Endothelial cell (in vitro differentiated cells): ENCODE measurements around the gene MAP7D1. TPM values are rescaled to one million over a fixed set of nuclear protein-coding genes. Genes with fewer than 3 reads are reported as not detected.
A peak's percentile ranks its signal among the peaks of the same experiment; 100 is the strongest.

Experiments used
- DNase-seq: peaks from one replicate; pipeline ENCODE4 v3.0.0; 2021; ENCODE audit warnings: low spot score
- H3K27ac Mint-ChIP-seq: one replicate; pipeline ENCODE4 v1.8.0; 2021; ENCODE audit warnings: mixed read lengths, inconsistent platforms; ENCODE audit not compliant: unreplicated experiment
- H3K27me3 Mint-ChIP-seq: one replicate; pipeline ENCODE4 v1.8.0; 2021; ENCODE audit warnings: mild to moderate bottlenecking, moderate library complexity, mixed read lengths, inconsistent platforms; ENCODE audit not compliant: unreplicated experiment
- H3K36me3 Mint-ChIP-seq: one replicate; pipeline ENCODE4 v1.8.0; 2021; ENCODE audit warnings: mild to moderate bottlenecking, low read depth, mixed read lengths, inconsistent platforms; ENCODE audit not compliant: unreplicated experiment
- H3K4me1 Mint-ChIP-seq: one replicate; pipeline ENCODE4 v1.8.0; 2021; ENCODE audit warnings: mild to moderate bottlenecking, mixed read lengths, inconsistent platforms; ENCODE audit not compliant: unreplicated experiment
- H3K4me3 Mint-ChIP-seq: one replicate; pipeline ENCODE4 v1.8.0; 2021; ENCODE audit warnings: mild to moderate bottlenecking, mixed read lengths, inconsistent platforms; ENCODE audit not compliant: unreplicated experiment
- H3K9me3 Mint-ChIP-seq: one replicate; pipeline ENCODE4 v1.8.0; 2021; ENCODE audit warnings: mixed read lengths, inconsistent platforms; ENCODE audit not compliant: unreplicated experiment
- CTCF ChIP-seq: fragments of 200-600 bp; sonication (generic); IDR thresholded peaks from one replicate; pipeline ENCODE4 v1.5.0; 2021; ENCODE audit warnings: antibody characterized with exemption; ENCODE audit not compliant: unreplicated experiment
- total RNA-seq: library from RNA; stranded (reverse); fragmentation: NEBNext Ultra II Directional; extraction: Animal tissue kit (Norgen Biotek cat#: 25700); gene quantifications from one replicate; pipeline ENCODE4 v1.2.1, GENCODE V29; 2021; ENCODE audit not compliant: unreplicated experiment

The MAP7D1 gene
- total RNA-seq, 1 donor from 2014 or later, result 189 TPM

DNA sequence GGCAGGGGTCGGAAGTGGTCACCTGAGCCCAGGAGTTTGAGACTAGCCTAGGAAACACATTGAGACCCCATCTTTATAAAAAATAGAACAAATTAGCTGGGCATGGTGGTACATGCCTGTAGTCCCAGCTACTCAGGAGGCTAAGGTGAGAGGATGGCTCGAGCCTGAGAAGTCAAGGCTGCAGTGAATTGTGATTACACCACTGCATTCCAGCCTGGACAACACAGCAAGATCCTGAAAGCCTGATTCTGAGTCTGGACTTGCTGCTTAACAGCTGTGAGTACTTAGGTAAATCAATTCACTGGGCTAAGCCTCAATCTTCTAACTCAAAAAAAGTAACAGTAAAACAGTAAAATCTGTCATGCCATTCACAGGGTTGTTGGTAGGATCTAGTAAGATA, 11.5 kb upstream of the MAP7D1 start:
- no peak for TF ChIP-seq CTCF

DNA sequence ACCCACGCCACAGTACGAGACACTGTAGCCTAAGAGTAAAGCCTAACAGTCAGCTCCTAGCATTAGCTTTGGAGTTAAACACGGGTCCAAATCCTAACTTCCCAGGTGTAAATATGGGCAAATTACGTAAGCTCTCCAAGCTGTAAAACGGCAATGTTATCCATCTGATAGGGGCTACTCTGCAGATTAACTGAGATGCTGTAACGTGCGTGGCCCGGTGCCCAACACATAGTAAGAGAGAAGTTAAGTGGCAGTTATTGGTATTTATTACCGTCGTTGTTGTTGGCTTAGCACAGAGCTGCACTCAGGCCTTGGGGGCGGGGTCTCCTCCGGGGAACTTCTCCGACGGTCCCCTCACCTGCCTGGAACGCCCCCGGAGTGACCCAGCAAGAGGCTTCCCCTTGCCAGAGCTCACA, 7.1 kb upstream of the MAP7D1 start:
- peaks cover 6% of the 10 kb centered on the region for H3K36me3 Mint-ChIP-seq
- peaks cover 22% of the 10 kb centered on the region for H3K4me1 Mint-ChIP-seq
- H3K27ac Mint-ChIP-seq, result peak overlapping the region; percentile 86
- H3K9me3 Mint-ChIP-seq, result no peaks in the 10 kb centered on the region
- peaks cover 10% of the 10 kb centered on the region for H3K27me3 Mint-ChIP-seq
- DNase-seq, result no peak
- peak overlapping the region; percentile 95 for H3K4me3 Mint-ChIP-seq
- TF ChIP-seq CTCF, result no peak

More for the DNA sequence above, 11.5 kb upstream of the MAP7D1 start:
- Mint-ChIP-seq H3K9me3 (no peaks in the 10 kb centered on the region), H3K4me3 (no peak overlapping the region), H3K27me3 (peaks cover 3% of the 10 kb centered on the region), H3K4me1 (peaks cover 8% of the 10 kb centered on the region), H3K27ac (no peak overlapping the region), H3K36me3 (peaks cover 5% of the 10 kb centered on the region)
- DNase-seq, result no peak

- peaks cover 25% of the 10 kb centered on the region for H3K4me1 Mint-ChIP-seq
- peak; percentile 99 for DNase-seq
- peak; percentile 65 for TF ChIP-seq CTCF
- H3K27me3 Mint-ChIP-seq, result peaks cover 11% of the 10 kb centered on the region
- H3K36me3 Mint-ChIP-seq, result peaks cover 7% of the 10 kb centered on the region
- peak within 1 kb of the TSS; percentile 89 for H3K27ac Mint-ChIP-seq
- H3K9me3 Mint-ChIP-seq, result no peaks in the 10 kb centered on the region
- peak within 1 kb of the TSS; percentile 95 for H3K4me3 Mint-ChIP-seq
These were observed 6.6 kb upstream of the MAP7D1 start, which contains the start of gene TRAPPC3 for GRCh38 chr1:36149237-36149972. Gene TRAPPC3, minus strand, starts transcription at chr1:36149486. Its CDS starts 108 bp downstream, at chr1:36149378.

DNA sequence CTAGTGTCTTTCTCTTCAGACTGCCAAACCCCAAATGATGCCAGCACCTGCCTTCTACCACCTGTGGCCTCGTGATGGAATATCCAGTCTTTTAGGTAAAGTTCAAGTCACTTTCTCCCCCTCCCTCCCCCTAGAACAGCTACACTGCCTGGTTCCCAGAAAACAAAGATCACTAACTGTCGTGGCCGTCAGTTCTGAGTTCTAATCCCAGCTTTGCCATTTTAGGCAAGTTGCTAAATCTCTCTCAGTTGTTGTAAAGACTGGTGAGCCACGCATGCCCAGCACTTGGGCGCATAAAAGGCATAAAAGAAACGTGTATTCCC, 6.0 kb upstream of the MAP7D1 start:
- Mint-ChIP-seq H3K4me3 (peak overlapping the region; percentile 95), H3K9me3 (no peaks in the 10 kb centered on the region), H3K27ac (peak overlapping the region; percentile 89), H3K4me1 (peaks cover 30% of the 10 kb centered on the region), H3K27me3 (peaks cover 15% of the 10 kb centered on the region), H3K36me3 (peaks cover 11% of the 10 kb centered on the region)
- no peak for TF ChIP-seq CTCF
- no peak for DNase-seq
